Spleen (tissue), 11 donors: ENCODE results near the gene HELZ2. TPM values are rescaled to one million over a fixed set of nuclear protein-coding genes. Genes with fewer than 3 reads are reported as not detected.

ENCODE experiments used
- DNase-seq: peaks from one replicate; pipeline ENCODE4 v3.0.0-alpha.2; 2020
- H3K27ac ChIP-seq, 8 donors: fragments of 200-600 bp; sonication (generic) in 7 of 8; 1 replicate in 4 of 8; 2 replicates in 4 of 8; pipeline versions ENCODE4 v1.5.0 to v1.8.0; 2016 to 2021; ENCODE audit warnings: inconsistent platforms in 4 of 8, mild to moderate bottlenecking in 4 of 8, moderate library complexity in 1 of 8
- H3K27me3 ChIP-seq, 7 donors: fragments of 200-600 bp; sonication (generic) in 6 of 7; replicated peaks in 1 of 7; 1 replicate in 4 of 7; 2 replicates in 3 of 7; pipeline versions ENCODE4 v1.5.0 to v1.8.0; 2016 to 2021; ENCODE audit warnings: inconsistent platforms in 3 of 7, mild to moderate bottlenecking in 1 of 7
- H3K36me3 ChIP-seq, 6 donors: fragments of 200-600 bp; sonication (generic) in 5 of 6; 1 replicate in 4 of 6; 2 replicates in 2 of 6; pipeline versions ENCODE4 v1.5.0 to v1.8.0; 2016 to 2021; ENCODE audit warnings: inconsistent platforms in 2 of 6
- H3K4me1 ChIP-seq, 6 donors: fragments of 200-600 bp; sonication (generic) in 5 of 6; 1 replicate in 3 of 6; 2 replicates in 3 of 6; pipeline versions ENCODE4 v1.5.0 to v1.8.0; 2016 to 2021; ENCODE audit warnings: inconsistent platforms in 3 of 6
- H3K4me3 ChIP-seq, 8 donors: fragments of 200-600 bp; sonication (generic) in 7 of 8; 1 replicate in 4 of 8; 2 replicates in 4 of 8; pipeline versions ENCODE4 v1.5.0 to v1.8.0; 2016 to 2021; ENCODE audit warnings: inconsistent platforms in 4 of 8, mild to moderate bottlenecking in 4 of 8, moderate library complexity in 2 of 8
- H3K9me3 ChIP-seq, 8 donors: fragments of 200-600 bp; sonication (generic) in 7 of 8; 1 replicate in 4 of 8; 2 replicates in 4 of 8; pipeline versions ENCODE4 v1.5.0 to v1.8.0; 2016 to 2021; ENCODE audit warnings: inconsistent platforms in 4 of 8
- POLR2A ChIP-seq, 3 donors: fragments of 450-650 bp; IDR thresholded peaks; one replicate each; pipeline ENCODE4 v1.5.1; 2017; ENCODE audit warnings: antibody characterized with exemption in 3 of 3, mild to moderate bottlenecking in 1 of 3
- POLR2AphosphoS5 ChIP-seq, 3 donors: sonication (generic); formaldehyde crosslinking; IDR thresholded peaks; one replicate each; pipeline ENCODE4 v1.5.1; 2017; ENCODE audit warnings: antibody characterized with exemption in 3 of 3
- WGBS, 5 donors: extraction: QIAGEN DNeasy Blood & Tissue Kit in 3 of 5; methylation state at CpG; one replicate each; pipeline versions ENCODE4 v1.1.5 to v1.1.7; 2013 to 2018; 5-methylcytosine and 5-hydroxymethylcytosine counted together
- intact Hi-C: fragments of 100-400 bp; cut with DNase I; formaldehyde crosslinking; loops from one replicate; pipeline ENCODE4 v1.15.0; 2023; ENCODE audit warnings: low total_unique reads
- polyA plus RNA-seq, 3 donors: library from polyadenylated mRNA; stranded (reverse); fragments of 200-250 nt; gene quantifications; one replicate each; pipeline ENCODE4 v1.2.1, GENCODE V29; 2013
- total RNA-seq, 7 donors: library from RNA; depleted of rRNA in 3 of 7; stranded (reverse); fragments of >200 nt in 3 of 7; fragmentation: NEBNext Ultra II Directional in 4 of 7; extraction: Animal tissue kit (Norgen Biotek cat#: 25700) in 4 of 7; gene quantifications; one replicate each; pipeline versions ENCODE4 v1.1.0 to v1.2.1, GENCODE V29; 2016 to 2021
- TF ChIP-seq, protein P1 (sequence below), 11 experiments: fragments of 200-600 bp in 7 of 11; fragments of 450-650 bp in 4 of 11; sonication (generic) in 4 of 11; IDR thresholded peaks in 8 of 11; conservative IDR thresholded peaks in 3 of 11; 1 replicate in 7 of 11; 2 replicates in 4 of 11; pipeline versions ENCODE4 v1.4.0 to v1.8.0; 2016 to 2021; ENCODE audit warnings: antibody characterized with exemption in 11 of 11, inconsistent platforms in 4 of 11, mild to moderate bottlenecking in 1 of 11
- donor health status: healthy with polysubstance abuse.
- donor health status: DM: no; HTN: no; CAD: no; lungs with moderate emphysema.
- donor health status: DM: no; HTN: no; CAD: no.
- donor health status: Bipolar disorder and iron deficiency.
- donor health status: healthy.
- donor health status: DM: no; HTN: no; CAD: no.
- donor health status: DM: yes; HTN: yes; CAD: no.

Gene HELZ2
- total and polyA plus RNA-seq, 10 donors = 4.3 to 120 (median 62.6) TPM

DNA sequence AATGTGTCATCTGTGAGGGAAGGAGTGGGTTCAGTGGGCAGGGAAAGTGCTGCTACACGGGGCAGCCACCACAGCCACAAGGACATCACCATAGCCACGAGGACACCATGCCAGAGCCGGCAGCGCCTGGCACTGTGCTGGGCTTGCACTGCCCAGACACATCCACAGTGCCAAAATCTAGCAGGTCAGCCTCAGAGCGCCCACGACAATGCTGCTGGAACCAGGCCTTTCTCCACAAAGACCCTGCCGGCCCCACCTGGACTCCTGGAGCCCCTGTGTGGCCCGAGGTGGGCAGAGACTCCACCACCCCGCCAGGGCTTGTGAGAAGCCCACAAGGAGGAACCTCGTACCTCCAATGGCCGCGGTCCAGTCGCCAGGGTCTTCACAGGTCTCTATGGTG lies 18.6 kb upstream of the HELZ2 start:
- Histone ChIP-seq H3K36me3 (peaks cover 0 to 100% (median 79%) of the 10 kb centered on the region in 6 donors), H3K9me3 (no peaks in the 10 kb centered on the region), H3K4me3 (no peak overlapping the region), H3K27ac (no peak overlapping the region), H3K27me3 (no peaks in the 10 kb centered on the region), H3K4me1 (peaks cover 0 to 12% (median 7%) of the 10 kb centered on the region in 6 donors)
- intact Hi-C loops = no loop called here
- no peak for DNase-seq
- TF ChIP-seq, protein P1, sequence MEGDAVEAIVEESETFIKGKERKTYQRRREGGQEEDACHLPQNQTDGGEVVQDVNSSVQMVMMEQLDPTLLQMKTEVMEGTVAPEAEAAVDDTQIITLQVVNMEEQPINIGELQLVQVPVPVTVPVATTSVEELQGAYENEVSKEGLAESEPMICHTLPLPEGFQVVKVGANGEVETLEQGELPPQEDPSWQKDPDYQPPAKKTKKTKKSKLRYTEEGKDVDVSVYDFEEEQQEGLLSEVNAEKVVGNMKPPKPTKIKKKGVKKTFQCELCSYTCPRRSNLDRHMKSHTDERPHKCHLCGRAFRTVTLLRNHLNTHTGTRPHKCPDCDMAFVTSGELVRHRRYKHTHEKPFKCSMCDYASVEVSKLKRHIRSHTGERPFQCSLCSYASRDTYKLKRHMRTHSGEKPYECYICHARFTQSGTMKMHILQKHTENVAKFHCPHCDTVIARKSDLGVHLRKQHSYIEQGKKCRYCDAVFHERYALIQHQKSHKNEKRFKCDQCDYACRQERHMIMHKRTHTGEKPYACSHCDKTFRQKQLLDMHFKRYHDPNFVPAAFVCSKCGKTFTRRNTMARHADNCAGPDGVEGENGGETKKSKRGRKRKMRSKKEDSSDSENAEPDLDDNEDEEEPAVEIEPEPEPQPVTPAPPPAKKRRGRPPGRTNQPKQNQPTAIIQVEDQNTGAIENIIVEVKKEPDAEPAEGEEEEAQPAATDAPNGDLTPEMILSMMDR (IDR thresholded peaks at IDR 0.05 in 8 of 11, conservative IDR thresholded peaks at IDR 0.05 in 3 of 11) = no peak
- TF ChIP-seq POLR2AphosphoS5 (IDR thresholded peaks at IDR 0.05) = no peak
- TF ChIP-seq POLR2A (IDR thresholded peaks at IDR 0.05) = no peak
- WGBS, 5 donors = 95 to 99% (median 97%) methylated on average over 8 to 13 of the region's 13 CpGs

DNA sequence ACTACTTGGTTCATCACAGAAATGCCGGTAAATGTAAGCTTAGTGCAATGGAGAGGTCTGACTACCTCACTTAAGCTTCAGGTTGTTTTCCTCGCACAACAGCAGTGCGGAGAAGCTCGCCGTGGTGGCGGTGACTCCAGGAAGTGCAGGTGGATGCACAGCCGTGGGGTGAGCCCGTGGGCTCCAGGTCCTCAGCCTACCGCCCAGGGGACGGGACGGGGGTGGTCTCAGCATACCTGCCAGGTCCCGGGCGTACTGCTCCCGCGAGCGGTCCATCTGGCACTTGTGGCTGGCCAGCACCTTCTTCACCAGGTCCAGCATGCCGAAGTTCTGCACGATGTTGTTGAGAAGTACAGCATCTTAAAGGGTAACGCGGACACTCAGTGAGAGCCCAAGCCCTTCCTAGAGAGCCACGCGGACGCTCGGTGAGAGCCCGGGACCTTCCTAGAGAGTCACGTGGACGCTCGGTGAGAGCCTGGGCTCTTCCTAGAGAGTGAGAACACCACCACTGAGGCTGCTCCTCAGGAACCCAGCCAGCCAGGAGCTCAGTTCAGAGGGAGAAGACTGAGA lies 17.8 kb upstream of the HELZ2 start:
- TF ChIP-seq POLR2A (IDR thresholded peaks at IDR 0.05) (no peak), POLR2AphosphoS5 (IDR thresholded peaks at IDR 0.05) (no peak)
- TF ChIP-seq, protein P1 (IDR thresholded peaks at IDR 0.05 in 8 of 11, conservative IDR thresholded peaks at IDR 0.05 in 3 of 11) = no peak
- Histone ChIP-seq H3K9me3 (no peaks in the 10 kb centered on the region), H3K36me3 (peaks cover 0 to 99% (median 77%) of the 10 kb centered on the region in 6 donors), H3K4me3 (no peak overlapping the region), H3K4me1 (peaks cover 0 to 20% (median 11%) of the 10 kb centered on the region in 6 donors), H3K27me3 (no peaks in the 10 kb centered on the region), H3K27ac (no peak overlapping the region)
- 93 to 98% (median 95%) methylated on average over 23 to 28 of the region's 28 CpGs for WGBS, 5 donors
- DNase-seq = no peak
- intact Hi-C loops = no loop called here

DNA sequence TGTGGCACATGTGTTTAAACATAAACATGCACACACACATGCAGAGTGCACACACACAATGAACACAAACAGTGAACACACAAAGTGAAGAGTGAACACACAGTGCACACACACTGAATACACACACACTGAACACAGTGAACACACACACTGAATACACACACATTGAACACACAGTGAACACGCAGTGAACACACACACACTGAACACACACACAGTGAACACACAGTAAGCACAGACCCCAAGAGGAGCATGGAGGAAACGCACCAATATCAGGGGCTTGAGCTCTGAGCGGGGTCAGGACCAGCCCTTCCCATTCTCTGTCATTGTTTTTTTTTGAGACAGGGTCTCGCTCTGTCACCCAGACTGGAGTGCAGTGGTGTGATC lies 17.1 kb upstream of the HELZ2 start:
- peaks cover 0 to 96% (median 70%) of the 10 kb centered on the region in 6 donors for H3K36me3 ChIP-seq
- H3K9me3 ChIP-seq = no peaks in the 10 kb centered on the region
- intact Hi-C loops = no loop called here
- H3K4me3 ChIP-seq = no peak overlapping the region
- H3K27me3 ChIP-seq = no peaks in the 10 kb centered on the region
- H3K27ac ChIP-seq = no peak overlapping the region
- WGBS, 5 donors = 85 to 97% (median 95%) methylated on average over 4 of the region's 4 CpGs
- TF ChIP-seq POLR2AphosphoS5 (IDR thresholded peaks at IDR 0.05) (no peak), POLR2A (IDR thresholded peaks at IDR 0.05) (no peak)
- TF ChIP-seq, protein P1 (IDR thresholded peaks at IDR 0.05 in 8 of 11, conservative IDR thresholded peaks at IDR 0.05 in 3 of 11) = no peak
- no peak for DNase-seq
- peaks cover 0 to 24% (median 11%) of the 10 kb centered on the region in 6 donors for H3K4me1 ChIP-seq

DNA sequence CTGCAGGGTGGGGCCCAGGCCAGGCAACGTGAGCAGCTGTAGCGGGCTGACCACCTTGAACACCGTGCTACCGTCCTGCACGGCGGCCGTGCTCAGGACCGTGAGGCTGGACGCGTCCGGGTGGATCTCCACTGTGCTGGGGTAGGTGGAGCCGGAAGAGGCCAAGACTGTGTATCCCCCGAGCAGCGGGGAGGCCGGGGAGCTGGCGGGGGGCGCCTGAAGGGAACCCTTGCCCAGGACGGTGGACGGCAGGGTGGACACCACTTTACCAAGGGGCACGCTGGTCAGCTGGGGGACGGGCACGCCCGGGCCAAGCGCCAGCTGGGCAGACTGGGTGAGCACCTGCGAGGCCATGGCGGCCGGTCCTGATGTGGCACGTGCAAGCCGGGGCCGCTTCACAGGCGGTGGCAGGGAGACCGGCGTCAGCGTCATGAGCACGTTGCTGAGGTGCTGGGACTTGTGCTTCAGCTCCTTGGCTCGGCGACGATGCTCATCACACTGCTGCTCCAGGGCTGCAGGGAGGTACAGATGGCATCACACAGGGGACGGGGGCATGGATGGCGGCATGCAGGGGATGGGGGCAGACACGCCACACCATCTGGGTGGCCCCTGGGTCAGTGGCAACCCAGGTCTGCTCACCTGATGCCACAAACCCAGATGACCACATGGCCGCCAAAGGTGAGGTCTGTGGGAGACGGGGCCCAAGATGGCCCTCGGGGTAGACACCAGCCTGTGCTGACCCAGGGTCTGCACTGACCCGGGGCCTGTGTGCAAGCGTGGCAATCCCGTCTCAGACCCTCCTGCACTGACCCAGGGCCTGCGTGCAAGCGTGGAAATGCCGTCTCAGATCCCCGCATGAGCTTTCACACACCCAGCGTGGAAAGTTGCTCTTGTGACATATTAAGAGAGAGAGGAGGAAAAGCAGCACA lies 16.4 kb upstream of the HELZ2 start:
- Histone ChIP-seq H3K27me3 (no peaks in the 10 kb centered on the region), H3K4me1 (peaks cover 0 to 30% (median 12%) of the 10 kb centered on the region in 6 donors), H3K9me3 (no peaks in the 10 kb centered on the region), H3K4me3 (no peak overlapping the region), H3K27ac (no peak overlapping the region), H3K36me3 (peaks cover 0 to 89% (median 63%) of the 10 kb centered on the region in 6 donors)
- WGBS, 5 donors = 93 to 96% (median 95%) methylated on average over 34 to 52 of the region's 52 CpGs
- no peak for DNase-seq
- peak in 1 of 3 donors; percentile 30 for TF ChIP-seq POLR2AphosphoS5 (IDR thresholded peaks at IDR 0.05)
- TF ChIP-seq, protein P1 (IDR thresholded peaks at IDR 0.05 in 8 of 11, conservative IDR thresholded peaks at IDR 0.05 in 3 of 11) = no peak
- no peak for TF ChIP-seq POLR2A (IDR thresholded peaks at IDR 0.05)
- intact Hi-C loops = no loop called here
